Effector CD4-positive, alpha-beta T cell (primary cell): ENCODE measurements around the gene RALGPS2.
"Not testable (repeated sequence)": the region's sequence is repeated elsewhere in the genome, so short reads cannot be mapped to it uniquely, and the experiment has no call there.

Experiments
- DNase-seq: peaks from one replicate; pipeline ENCODE4 v3.0.0-alpha.2; 2020

RALGPS2 gene

DNA sequence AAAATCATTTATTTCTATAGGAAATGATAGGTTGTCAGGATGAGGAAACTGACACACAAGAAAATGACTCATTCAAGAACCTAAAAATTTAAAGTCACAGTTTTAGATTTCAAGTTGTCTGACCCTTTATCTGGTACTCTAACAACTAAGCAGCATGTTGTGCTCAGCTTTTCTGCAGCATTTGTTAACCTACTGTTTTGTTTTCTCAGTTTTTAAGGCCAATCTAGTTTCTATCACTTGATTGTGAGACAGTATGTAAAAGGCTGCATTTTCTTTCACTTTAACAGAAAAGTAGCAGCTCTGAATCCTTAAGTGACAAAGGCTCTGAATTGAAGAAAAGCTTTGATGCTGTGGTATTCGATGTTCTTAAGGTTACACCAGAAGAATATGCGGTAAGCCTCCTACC, 59.1 kb downstream of the RALGPS2 start:
- no peak for DNase-seq

DNA sequence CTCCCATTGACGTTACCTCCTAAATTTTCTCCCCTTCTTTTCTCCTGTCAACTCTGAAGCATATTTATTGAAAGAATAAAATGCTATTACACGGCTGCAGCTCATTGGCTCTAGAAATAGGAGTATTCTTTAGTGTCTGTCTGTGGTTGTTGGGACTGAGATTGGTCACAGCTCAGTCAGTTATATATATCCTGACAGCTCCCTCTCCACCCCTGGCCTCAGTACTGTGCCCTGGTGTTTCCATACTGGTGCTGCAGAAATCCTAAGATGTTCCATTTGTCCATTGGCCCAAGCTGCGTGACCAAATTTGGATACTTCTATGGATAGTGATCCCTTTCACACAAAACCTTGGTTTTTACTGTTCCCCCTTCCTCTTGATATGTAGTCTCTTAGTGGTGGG, 67.3 kb downstream of the RALGPS2 start:
- DNase-seq = no peak

DNA sequence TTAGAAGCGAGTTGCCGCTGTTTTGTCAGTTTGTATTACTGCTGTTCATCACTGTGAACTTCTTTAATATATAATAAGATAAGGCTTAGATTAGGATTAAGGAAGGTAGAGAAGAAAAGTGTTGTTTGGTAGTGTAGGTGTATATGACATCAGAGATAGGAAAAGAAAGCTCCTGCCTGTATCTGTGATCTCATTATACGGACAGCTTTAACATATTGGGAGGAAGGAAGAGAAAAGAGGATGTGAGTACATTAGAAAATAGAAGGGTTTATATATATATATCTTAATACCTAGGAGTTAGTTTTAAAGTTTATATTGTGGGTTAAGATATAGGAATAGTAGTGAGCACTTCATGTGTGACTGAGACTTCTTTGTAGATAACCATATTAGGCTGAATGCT, 71.0 kb downstream of the RALGPS2 start:
- no peak for DNase-seq

- no peak for DNase-seq
Observed at GRCh38 chr1:178797590-178797989, 72.5 kb downstream of the RALGPS2 start.

GRCh38 chr1:178798232-178798861, 73.3 kb downstream of the RALGPS2 start:
- no peak for DNase-seq

DNA sequence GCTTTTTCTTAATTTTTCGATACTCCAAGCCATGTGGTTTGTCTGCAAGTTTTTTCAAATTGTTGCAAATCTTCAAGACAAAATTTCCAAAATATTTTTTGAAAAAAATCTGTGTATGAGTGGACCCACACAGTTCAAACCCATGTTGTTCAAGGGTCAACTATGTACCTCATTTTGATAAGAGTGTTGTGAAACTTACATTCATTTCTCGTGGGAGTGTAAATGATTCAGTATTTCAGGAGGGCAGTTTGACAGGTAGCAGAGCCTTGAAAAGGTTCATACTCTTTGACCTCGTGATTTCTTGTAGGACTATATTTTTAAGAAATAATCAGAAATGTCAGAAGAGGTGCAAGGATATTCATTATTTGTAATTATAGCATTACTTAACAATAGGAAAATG, 77.8 kb downstream of the RALGPS2 start:
- no peak for DNase-seq

GRCh38 chr1:178806665-178807300, 81.7 kb downstream of the RALGPS2 start:
- DNase-seq = no peak

DNA sequence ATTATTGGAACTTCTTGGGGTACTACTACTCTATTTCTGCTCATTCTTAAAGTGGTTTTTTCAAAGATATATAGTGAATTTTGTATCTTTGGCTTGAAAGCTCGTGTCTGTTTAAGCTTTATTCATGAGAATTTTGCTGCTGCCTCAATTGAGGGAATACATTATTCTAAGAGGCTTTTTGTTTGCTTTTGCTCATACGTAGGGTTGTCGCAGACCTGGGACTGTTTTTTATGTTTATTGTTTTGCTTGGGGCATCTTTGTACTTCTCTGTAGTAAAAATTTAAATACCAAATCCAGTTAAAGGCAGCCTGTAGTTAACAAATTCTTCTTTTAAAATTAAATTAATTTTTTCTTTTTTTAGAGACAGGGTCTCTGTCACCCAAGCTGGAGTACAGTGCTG, 83.5 kb downstream of the RALGPS2 start:
- DNase-seq = no peak

GRCh38 chr1:178810585-178810984, 85.5 kb downstream of the RALGPS2 start:
- no peak for DNase-seq

- no peak for DNase-seq
Observed at GRCh38 chr1:178818416-178818815, 93.4 kb downstream of the RALGPS2 start.

GRCh38 chr1:178819123-178819522, 94.1 kb downstream of the RALGPS2 start:
- DNase-seq = no peak

DNA sequence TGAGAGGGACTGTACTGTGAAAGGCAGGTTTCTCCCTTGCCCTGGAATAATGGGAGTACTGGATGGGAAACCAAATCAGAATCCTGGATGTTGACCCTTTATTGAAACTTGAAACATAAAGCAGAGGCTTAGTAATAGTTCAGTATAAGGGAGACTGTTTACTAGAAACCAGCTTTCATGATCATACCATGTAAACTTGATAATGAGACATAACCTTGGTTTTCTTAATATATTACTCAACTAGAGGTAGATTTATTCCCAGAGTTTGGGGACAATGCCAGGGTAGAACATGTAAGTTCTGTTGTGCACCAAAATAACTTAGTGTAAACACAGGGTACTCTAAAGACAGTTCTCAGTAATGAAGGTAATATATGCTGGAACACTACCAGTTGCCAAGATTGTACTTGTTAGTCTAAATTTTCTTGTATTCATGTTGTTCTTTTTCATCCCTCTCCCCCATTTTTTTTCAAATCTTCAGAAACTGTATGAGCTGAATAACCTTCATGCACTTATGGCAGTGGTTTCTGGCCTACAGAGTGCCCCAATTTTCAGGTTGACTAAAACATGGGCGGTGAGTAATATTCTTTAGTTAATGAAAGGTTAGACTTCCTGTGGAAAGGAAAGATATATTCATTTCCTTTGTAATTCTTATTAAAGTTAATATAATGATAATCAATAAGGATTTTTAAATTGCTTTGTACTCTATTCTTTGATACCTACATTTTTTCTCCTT, 96.3 kb downstream of the RALGPS2 start:
- DNase-seq = no peak

DNA sequence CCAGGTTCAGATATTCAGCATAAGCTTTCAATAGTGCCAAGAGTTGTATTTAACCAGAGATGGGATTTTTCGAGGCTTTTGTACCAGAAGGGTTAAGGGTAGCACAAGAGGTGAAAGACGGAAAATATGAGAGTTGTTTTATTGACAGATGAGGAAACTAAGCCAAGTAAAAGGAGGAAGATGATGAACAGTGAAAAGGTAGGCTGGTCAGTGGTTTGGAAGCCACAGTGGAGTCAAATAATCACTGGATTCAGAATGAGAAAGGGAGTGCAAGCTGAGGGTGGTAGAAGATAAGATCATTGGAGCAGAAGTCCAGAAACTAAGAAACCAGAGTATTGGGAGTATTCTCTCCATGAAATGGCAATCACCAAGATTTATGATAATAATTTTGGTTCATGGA, 100.1 kb downstream of the RALGPS2 start:
- DNase-seq = no peak

DNA sequence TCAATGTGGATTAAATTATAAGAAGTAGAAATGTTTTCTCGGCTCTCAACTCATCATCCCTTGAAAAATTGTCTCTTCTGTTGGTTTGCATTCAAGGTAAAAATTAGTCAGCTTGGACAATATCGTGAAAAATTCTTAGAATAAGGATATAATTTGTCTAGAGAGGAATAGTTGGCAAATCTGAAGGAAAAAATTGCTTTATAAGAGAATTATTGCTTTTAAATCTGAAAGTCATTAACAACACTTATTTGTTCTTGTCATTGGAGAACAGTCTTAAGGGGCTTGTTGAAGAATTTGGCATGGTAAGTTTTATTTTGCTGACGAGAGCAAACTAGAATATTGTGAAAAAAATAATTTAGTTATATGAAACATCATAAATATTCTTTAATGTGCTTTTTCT, 119.4 kb downstream of the RALGPS2 start:
- no peak for DNase-seq

DNA sequence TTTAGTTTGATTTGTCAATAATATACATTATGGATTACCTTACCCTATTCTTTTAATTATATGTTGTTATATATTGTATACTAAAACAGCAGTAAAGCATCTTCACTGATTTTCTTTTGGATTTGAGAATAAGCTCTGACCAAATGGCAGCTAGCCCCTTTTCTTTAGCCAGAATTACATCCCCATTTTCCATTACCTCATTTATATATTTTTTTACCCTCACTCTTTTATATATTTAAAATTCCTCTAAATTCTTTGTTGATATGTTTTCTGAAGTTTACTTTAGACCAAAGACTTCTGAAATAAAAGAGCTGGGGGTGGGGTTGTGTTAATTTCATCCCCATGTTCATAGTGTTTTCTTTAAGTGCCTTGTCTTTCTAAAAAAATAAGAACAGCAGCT, 121.3 kb downstream of the RALGPS2 start:
- DNase-seq = no peak

DNA sequence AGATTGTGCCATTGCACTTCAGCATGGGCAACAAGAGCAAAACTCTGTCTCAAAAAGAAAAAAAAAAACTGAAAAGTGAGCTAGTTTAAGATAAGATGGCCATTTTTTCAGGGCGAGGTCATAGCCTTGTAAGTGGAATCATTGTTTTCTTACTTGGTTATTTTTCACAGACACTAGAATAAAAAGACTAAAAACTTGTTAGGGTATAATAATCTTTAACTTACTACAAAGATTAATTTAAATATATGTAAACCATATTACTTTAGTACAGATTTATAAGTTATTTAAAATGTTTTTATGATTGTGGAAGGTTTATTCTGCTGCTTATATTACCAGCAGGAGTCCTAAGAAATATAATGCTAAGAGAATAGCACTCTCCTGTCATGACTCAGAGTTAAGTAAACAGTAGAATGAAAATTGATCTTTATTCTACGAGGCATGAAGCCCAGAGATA, 122.4 kb downstream of the RALGPS2 start:
- no peak for DNase-seq

- DNase-seq = not testable (repeated sequence)
Observed at GRCh38 chr1:178847919-178848318, 122.9 kb downstream of the RALGPS2 start.

DNA sequence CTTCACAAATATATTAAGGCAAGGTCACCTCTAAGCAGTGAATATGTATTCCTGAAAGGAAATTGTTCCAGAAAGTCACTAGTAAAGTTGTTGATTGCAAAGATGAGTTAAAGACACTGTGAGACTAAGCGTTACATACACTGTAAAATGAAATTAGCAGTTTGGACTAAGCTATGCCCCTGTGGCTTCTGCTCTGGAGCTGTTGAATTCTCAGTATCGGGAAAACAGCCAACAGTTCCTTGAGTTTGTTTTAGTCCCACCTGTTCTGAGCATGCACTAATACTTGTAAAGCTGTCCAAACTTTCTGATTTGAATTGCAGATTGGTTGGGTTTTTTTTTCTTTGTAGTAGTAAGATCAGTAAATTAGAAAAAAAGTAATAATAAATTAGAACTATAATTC, 124.9 kb downstream of the RALGPS2 start:
- no peak for DNase-seq

- no peak for DNase-seq
Observed at GRCh38 chr1:178857126-178857525, 132.1 kb downstream of the RALGPS2 start.

- DNase-seq = no peak
Observed at GRCh38 chr1:178862416-178862815, 137.4 kb downstream of the RALGPS2 start.

DNA sequence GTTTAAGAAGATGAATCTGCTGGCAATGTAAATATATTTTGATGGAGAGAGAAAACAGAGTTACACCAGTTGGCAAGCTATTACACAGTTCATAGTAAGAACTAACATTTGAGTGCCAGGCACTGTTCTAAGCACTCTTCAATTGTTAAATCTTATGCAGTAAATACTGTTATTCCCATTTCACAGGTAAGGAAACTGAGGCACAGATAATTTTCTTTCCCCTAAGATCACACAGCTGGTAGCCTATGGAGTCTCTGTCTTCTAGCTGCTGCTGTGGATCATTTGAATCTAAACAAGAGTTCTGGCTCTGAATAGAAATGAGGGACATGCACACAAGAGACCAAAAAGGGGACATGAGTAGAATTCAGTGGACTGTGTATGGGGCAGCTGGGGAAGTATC, 137.8 kb downstream of the RALGPS2 start:
- no peak for DNase-seq

GRCh38 chr1:178864326-178864725, 139.3 kb downstream of the RALGPS2 start:
- DNase-seq = no peak

DNA sequence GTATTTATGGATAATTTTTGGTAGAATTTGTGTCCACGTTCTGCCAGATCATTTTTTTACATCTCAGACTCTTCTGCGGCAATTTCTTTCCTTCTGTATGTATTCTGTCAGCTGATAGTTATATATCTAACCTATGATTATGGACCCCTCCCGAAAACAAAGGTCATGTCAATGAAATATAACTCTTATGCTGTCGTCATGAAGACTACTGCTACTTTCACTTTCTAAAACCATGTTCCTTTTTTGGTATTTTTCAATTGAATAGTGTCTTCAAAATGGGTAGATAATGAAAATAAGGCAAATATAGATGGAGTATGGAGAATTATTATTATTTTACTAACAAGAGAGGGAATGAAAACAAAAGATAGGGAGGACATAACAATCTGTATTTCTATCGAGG, 142.6 kb downstream of the RALGPS2 start:
- DNase-seq = no peak

DNA sequence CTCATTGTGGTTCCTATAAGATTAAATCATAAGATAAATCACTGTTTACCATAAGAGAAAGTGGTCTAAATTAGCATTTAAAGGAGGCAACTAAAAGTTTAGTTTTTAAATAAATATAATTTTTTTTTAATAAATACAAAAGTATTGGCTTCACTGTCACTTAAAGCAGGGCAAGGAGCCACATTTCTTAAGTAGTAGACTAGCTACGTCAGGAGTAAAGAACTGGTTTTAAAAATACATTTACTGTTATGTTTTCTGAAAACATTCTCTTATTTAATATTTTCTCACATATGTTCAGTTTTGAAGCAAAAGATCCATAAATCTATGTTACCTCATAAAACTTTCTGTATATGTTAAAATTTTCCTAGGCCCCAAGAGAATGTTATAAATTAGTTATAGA, 143.7 kb downstream of the RALGPS2 start:
- DNase-seq = no peak
